ENCODE measurements around the gene DLAT. TPM values are rescaled to one million over a fixed set of nuclear protein-coding genes. Genes with fewer than 3 reads are reported as not detected.

Gene DLAT
- total RNA-seq, 2 experiments from 2014 or later = 69.0 to 72.0 TPM

GRCh38 chr11:112096194-112096593 lies 71.0 kb downstream of the DLAT start:
- POLR2A ChIA-PET = no interaction called here
- CTCF ChIA-PET = no interaction called here

GRCh38 chr11:112097734-112098528 lies 72.7 kb downstream of the DLAT start:
- POLR2A ChIA-PET = no interaction called here
- CTCF ChIA-PET = no interaction called here

GRCh38 chr11:112100462-112100861 lies 75.3 kb downstream of the DLAT start:
- CTCF ChIA-PET = interaction anchor here (0.6 kb wide), 1 partner anchor 157 kb away, joined by 3 read pairs; no protein-coding TSS in a partner anchor
- POLR2A ChIA-PET = no interaction called here

- CTCF ChIA-PET = interaction anchor here (2.4 kb wide), 1 partner anchor 10 kb away, joined by 6 read pairs; no protein-coding TSS in a partner anchor
- POLR2A ChIA-PET = no interaction called here
These were observed 78.2 kb downstream of the DLAT start for GRCh38 chr11:112103446-112103845.

GRCh38 chr11:112106070-112106469 lies 80.9 kb downstream of the DLAT start:
- POLR2A ChIA-PET = interaction anchor here (0.7 kb wide), 1 partner anchor 436 kb away, joined by 6 read pairs; no protein-coding TSS in a partner anchor
- CTCF ChIA-PET = no interaction called here

Other genes starting within 250 kb of the DLAT start
- gene ALG9, start 153.8 kb upstream of the DLAT start, total RNA-seq = 10 to 100 TPM; 38.7 to 40.9 TPM
- 10 to 100 TPM; 11.8 to 11.9 TPM for gene FDXACB1, start 146.2 kb upstream of the DLAT start, total RNA-seq
- gene CFAP68, start 145.9 kb upstream of the DLAT start, total RNA-seq = 10 to 100 TPM; 36.9 to 41.4 TPM
- gene CRYAB, start 113.6 kb upstream of the DLAT start, total RNA-seq = not detected
- gene HSPB2, start 112.7 kb upstream of the DLAT start, total RNA-seq = not detected
- gene C11orf52, start 106.5 kb upstream of the DLAT start, total RNA-seq = not detected
- gene DIXDC1, start 88.1 kb upstream of the DLAT start, total RNA-seq = 10 to 100 TPM; 17.0 to 17.4 TPM
- gene PIH1D2, start 48.6 kb downstream of the DLAT start, total RNA-seq = under 1 TPM; 0.40 to 0.74 TPM
- gene NKAPD1, start 48.9 kb downstream of the DLAT start, total RNA-seq = 10 to 100 TPM; 21.3 to 23.8 TPM
- gene TIMM8B, start 61.3 kb downstream of the DLAT start, total RNA-seq = 10 to 100 TPM; 66.6 to 69.4 TPM
- 100 to 1,000 TPM; 109 to 123 TPM for gene SDHD, start 61.5 kb downstream of the DLAT start, total RNA-seq
- not detected for gene IL18, start 138.7 kb downstream of the DLAT start, total RNA-seq
- not detected for gene TEX12, start 142.0 kb downstream of the DLAT start, total RNA-seq
- gene BCO2, start 150.1 kb downstream of the DLAT start, total RNA-seq = under 1 TPM; 0.32 to 0.82 TPM
- 10 to 100 TPM; 31.2 to 32.9 TPM for gene PTS, start 201.0 kb downstream of the DLAT start, total RNA-seq
- not detected for gene PLET1, start 235.5 kb downstream of the DLAT start, total RNA-seq